Smooth muscle cell (in vitro differentiated cells): Measurements from ENCODE around the gene RAB20. TPM values are rescaled to one million over a fixed set of nuclear protein-coding genes. Genes with fewer than 3 reads are reported as not detected.

Experiments used
- DNase-seq: peaks from one replicate; lab custom pipeline; 2025; ENCODE audit not compliant: unreplicated experiment; lab: John Stamatoyannopoulos, UW
- H2AFZ ChIP-seq: fragments of 200-600 bp; sonication (generic); 2 replicates; pipeline ENCODE4 v1.6.0; 2016; ENCODE audit warnings: antibody characterized with exemption, low read depth, mild to moderate bottlenecking
- H3F3A ChIP-seq: fragments of 200-600 bp; sonication (generic); 2 replicates; pipeline ENCODE4 v1.6.0; 2017; ENCODE audit warnings: antibody characterized with exemption, low read depth
- H3K27ac ChIP-seq: fragments of 200-600 bp; sonication (generic); 2 replicates; pipeline ENCODE4 v1.5.1; 2016; ENCODE audit warnings: low read depth, mild to moderate bottlenecking
- H3K27me3 ChIP-seq: fragments of 200-600 bp; sonication (generic); 2 replicates; pipeline ENCODE4 v1.6.1; 2016; ENCODE audit warnings: low read depth, mild to moderate bottlenecking
- H3K36me3 ChIP-seq: fragments of 200-600 bp; sonication (generic); 2 replicates; pipeline ENCODE4 v1.5.1; 2016; ENCODE audit warnings: low read depth
- H3K4me1 ChIP-seq: fragments of 200-600 bp; sonication (generic); 2 replicates; pipeline ENCODE4 v1.5.1; 2016; ENCODE audit warnings: low read depth
- H3K4me2 ChIP-seq: fragments of 200-600 bp; sonication (generic); 2 replicates; pipeline ENCODE4 v1.6.0; 2016; ENCODE audit warnings: mild to moderate bottlenecking
- H3K4me3 ChIP-seq: fragments of 200-600 bp; sonication (generic); 2 replicates; pipeline ENCODE4 v1.5.1; 2016; ENCODE audit warnings: mild to moderate bottlenecking
- H3K79me2 ChIP-seq: fragments of 200-600 bp; sonication (generic); 2 replicates; pipeline ENCODE4 v1.6.0; 2016; ENCODE audit warnings: low read depth, mild to moderate bottlenecking
- H3K9ac ChIP-seq: fragments of 200-600 bp; sonication (generic); 2 replicates; pipeline ENCODE4 v1.6.0; 2016; ENCODE audit warnings: low read depth
- H3K9me3 ChIP-seq: fragments of 200-600 bp; sonication (generic); replicated peaks from 2 replicates; pipeline ENCODE4 v1.5.1; 2016; ENCODE audit warnings: low read depth
- H4K20me1 ChIP-seq: fragments of 200-600 bp; sonication (generic); 2 replicates; pipeline ENCODE4 v1.6.0; 2016; ENCODE audit warnings: low read depth
- WGBS: methylation state at CpG from one replicate; pipeline ENCODE4 v1.1.7; 2016; ENCODE audit warnings: low lambda C conversion rate; 5-methylcytosine and 5-hydroxymethylcytosine counted together
- polyA plus RNA-seq: library from polyadenylated mRNA; unstranded; fragments of >200 nt; fragmentation: Nextera tagmentation; extraction: Ambion mirVana; gene quantifications from 2 replicates; pipeline ENCODE4 v1.2.1, GENCODE V29; 2016
- total RNA-seq: library from RNA; depleted of rRNA; stranded (reverse); fragments of >200 nt; gene quantifications from 2 replicates; pipeline ENCODE4 v1.2.3, GENCODE V29; 2014
- TF ChIP-seq, protein P1 (sequence below): fragments of 200-600 bp; sonication (generic); IDR thresholded peaks from 2 replicates; pipeline ENCODE4 v1.5.1; 2017; ENCODE audit warnings: borderline replicate concordance, mild to moderate bottlenecking, antibody characterized with exemption; ENCODE audit not compliant: insufficient read depth, poor library complexity, severe bottlenecking

The RAB20 gene
- total and polyA plus RNA-seq, 2 experiments from 2014 or later = 12.9 to 18.0 TPM

DNA sequence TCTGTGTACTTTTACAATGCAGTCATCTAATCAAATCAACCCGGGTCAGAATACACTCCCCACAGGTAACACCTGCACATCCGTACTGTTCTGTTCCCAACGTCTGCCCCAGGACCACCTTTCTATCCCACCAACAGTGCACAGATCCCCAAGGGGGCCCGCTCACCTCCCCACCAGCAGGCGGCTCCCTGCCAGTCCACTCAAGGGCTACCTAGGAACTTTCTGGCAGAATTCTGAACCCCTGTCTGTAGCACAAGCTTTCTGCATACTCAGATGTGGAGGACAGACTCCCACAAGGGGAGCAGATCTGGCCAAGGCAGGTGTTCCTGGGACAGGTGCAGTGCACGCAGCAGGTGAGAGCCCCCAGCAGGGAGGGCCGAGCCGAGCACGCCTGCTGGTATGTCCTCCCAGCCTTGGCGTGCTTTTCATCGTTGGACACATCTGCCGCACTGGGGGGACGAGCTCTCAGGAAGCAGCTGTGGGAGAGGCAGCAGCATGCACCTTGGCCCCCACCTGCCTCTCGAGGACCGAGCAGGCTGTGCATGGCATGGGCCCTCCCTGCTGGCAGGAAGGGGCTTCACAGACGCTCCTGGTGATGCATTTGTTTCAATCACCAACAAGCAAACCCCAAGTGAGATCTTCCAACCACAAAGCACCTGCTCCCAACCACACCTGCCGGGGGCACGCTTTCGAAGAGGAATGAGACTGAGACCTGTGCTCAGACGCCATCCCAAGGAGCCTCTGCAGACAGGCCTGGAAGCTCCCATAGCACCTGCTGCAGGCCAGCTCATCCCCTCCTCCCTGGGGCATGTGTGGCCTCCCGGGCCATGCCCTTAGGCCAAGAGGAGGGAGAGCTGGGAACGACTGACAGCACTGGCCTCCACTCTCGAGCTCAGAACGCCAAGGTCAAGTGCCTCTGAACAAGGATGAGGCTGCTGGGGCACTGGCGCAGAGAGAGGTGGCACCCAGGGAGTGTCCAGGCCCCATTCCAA lies 35.9 kb downstream of the RAB20 start:
- no peaks in the 10 kb centered on the region for H3K36me3 ChIP-seq
- H3K9ac ChIP-seq = no peak overlapping the region
- no peak overlapping the region for H3K27ac ChIP-seq
- DNase-seq = no peak
- TF ChIP-seq, protein P1, sequence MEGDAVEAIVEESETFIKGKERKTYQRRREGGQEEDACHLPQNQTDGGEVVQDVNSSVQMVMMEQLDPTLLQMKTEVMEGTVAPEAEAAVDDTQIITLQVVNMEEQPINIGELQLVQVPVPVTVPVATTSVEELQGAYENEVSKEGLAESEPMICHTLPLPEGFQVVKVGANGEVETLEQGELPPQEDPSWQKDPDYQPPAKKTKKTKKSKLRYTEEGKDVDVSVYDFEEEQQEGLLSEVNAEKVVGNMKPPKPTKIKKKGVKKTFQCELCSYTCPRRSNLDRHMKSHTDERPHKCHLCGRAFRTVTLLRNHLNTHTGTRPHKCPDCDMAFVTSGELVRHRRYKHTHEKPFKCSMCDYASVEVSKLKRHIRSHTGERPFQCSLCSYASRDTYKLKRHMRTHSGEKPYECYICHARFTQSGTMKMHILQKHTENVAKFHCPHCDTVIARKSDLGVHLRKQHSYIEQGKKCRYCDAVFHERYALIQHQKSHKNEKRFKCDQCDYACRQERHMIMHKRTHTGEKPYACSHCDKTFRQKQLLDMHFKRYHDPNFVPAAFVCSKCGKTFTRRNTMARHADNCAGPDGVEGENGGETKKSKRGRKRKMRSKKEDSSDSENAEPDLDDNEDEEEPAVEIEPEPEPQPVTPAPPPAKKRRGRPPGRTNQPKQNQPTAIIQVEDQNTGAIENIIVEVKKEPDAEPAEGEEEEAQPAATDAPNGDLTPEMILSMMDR = no peak
- no peaks in the 10 kb centered on the region for H3K9me3 ChIP-seq
- no peak overlapping the region for H2AFZ ChIP-seq
- no peak overlapping the region for H3K4me2 ChIP-seq
- no peaks in the 10 kb centered on the region for H3K79me2 ChIP-seq
- no peaks in the 10 kb centered on the region for H3K27me3 ChIP-seq
- no peak overlapping the region for H3K4me3 ChIP-seq
- peaks cover 30% of the 10 kb centered on the region for H3F3A ChIP-seq
- H4K20me1 ChIP-seq = peaks cover 27% of the 10 kb centered on the region
- 76% methylated on average over 25 of the region's 25 CpGs for WGBS
- peaks cover 3% of the 10 kb centered on the region for H3K4me1 ChIP-seq

DNA sequence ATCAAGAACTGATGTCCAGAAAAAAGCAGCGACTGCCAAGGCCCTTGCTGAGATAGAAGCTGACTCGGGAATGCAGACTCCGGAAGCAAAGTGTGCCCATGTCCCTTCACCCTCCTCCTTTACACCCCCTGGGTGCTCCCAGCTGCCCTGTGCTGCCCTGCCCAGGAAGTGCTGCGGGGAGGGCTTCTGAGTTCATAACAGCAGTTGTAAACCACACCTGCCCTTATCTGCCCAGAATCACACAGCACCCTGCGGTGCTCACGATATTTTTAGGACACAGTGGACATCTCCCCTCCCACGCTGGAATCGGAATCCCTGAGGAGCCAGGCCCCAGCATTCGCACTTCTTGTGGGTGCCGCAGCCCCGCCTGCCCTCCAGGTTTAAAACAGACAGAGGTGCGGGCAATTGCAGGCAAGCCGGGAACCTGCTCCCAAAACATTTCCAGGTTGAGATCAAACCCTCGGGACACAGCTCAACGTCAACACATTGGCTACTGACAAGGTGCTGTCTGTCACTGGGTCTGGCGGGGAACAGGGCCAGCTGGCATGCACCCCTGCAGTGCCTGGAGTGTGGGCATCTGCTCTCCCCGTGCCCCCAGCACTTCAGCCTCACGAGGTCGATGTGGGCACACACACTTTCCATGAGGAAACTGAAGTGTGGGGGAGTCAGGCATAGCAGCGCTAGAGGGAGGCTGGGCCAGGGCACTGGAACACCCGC lies 36.8 kb downstream of the RAB20 start:
- Histone ChIP-seq H3K36me3 (no peaks in the 10 kb centered on the region), H3K27ac (no peak overlapping the region), H3K79me2 (no peaks in the 10 kb centered on the region), H3K4me2 (no peak overlapping the region), H3K9me3 (no peaks in the 10 kb centered on the region), H3F3A (peaks cover 33% of the 10 kb centered on the region), H3K9ac (no peak overlapping the region), H3K27me3 (no peaks in the 10 kb centered on the region), H4K20me1 (peaks cover 27% of the 10 kb centered on the region), H2AFZ (no peak overlapping the region), H3K4me3 (no peak overlapping the region), H3K4me1 (peaks cover 3% of the 10 kb centered on the region)
- 83% methylated on average over 21 of the region's 21 CpGs for WGBS
- TF ChIP-seq, protein P1 = no peak
- no peak for DNase-seq

DNA sequence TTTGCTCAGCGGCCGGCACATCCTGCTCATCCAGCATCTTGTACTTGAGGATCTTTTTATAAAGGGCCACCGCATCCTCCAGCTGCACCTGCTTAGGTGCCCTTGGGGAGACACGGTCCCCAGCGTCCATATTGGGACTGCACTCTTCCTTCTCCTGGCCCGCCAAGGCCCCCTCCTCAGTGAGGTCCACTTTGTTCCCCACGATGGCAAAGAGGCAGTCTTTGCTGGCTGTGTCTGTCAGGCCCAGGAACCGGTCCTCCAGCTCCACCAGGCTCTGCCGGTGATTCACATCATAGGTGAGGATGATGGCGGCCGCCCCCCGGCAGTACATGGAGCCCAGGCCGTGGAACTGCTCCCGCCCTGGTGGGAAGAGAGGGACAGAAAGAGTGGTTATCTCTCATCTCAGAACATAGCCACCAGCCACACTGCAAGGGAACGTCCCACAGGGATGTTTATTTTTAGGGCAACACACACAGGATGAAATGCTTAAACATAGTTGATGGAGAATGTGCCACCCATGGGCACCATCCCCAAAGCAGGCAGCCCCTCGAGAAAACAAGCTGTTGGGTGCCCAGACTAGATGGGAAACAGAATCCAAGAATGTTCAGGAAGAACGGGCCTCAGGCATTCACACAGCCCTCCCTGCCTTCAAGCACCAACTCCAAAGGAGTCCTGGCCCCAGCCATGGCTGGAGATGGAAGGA lies 37.5 kb downstream of the RAB20 start:
- TF ChIP-seq, protein P1 = no peak
- no peak overlapping the region for H3K4me3 ChIP-seq
- H3K4me1 ChIP-seq = peaks cover 3% of the 10 kb centered on the region
- no peaks in the 10 kb centered on the region for H3K9me3 ChIP-seq
- DNase-seq = no peak
- no peaks in the 10 kb centered on the region for H3K36me3 ChIP-seq
- H3K9ac ChIP-seq = no peak overlapping the region
- H3K27ac ChIP-seq = no peak overlapping the region
- no peak overlapping the region for H2AFZ ChIP-seq
- H3F3A ChIP-seq = peaks cover 32% of the 10 kb centered on the region
- H4K20me1 ChIP-seq = peaks cover 27% of the 10 kb centered on the region
- no peaks in the 10 kb centered on the region for H3K79me2 ChIP-seq
- H3K27me3 ChIP-seq = no peaks in the 10 kb centered on the region
- H3K4me2 ChIP-seq = no peak overlapping the region
- WGBS = 92% methylated on average over 17 of the region's 17 CpGs
